OCI-LY7 (cell line): ENCODE measurements around the gene FOXN3. TPM values are rescaled to one million over a fixed set of nuclear protein-coding genes. Genes with fewer than 3 reads are reported as not detected.
A peak's percentile ranks its signal among the peaks of the same experiment; 100 is the strongest.

Experiments
- BruUV-seq: library from RNA; stranded (reverse); fragments of 400-500 nt; replicated peaks from 2 replicates; lab custom pipeline; 2021; lab: Mats Ljungman, UMichigan
- CTCF ChIA-PET: fragments of 300-600 bp; sonication (Branson Sonifier 250); formaldehyde crosslinking; loops from one replicate; lab custom pipeline; 2022; ENCODE audit warnings: antibody characterized with exemption; ENCODE audit not compliant: unreplicated experiment; lab: Charles Lee
- POLR2A ChIA-PET: fragments of 300-600 bp; sonication (Branson Sonifier 250); formaldehyde crosslinking; loops from one replicate; lab custom pipeline; 2022; ENCODE audit warnings: antibody characterized with exemption; lab: Charles Lee
- DNase-seq: peaks from one replicate; pipeline ENCODE4 v3.0.0-alpha.2; 2015; ENCODE audit warnings: low spot score
- H2AFZ ChIP-seq: fragments of 200-600 bp; sonication (generic), shearing (Covaris generic); 2 replicates; pipeline ENCODE4 v1.6.1; 2014; ENCODE audit warnings: mild to moderate bottlenecking, antibody characterized with exemption, low read length, moderate library complexity
- H3K27ac ChIP-seq: fragments of 200-600 bp; sonication (generic); 2 replicates; pipeline ENCODE4 v1.5.1; 2014; ENCODE audit warnings: mixed run types, low read depth, mild to moderate bottlenecking, moderate library complexity, low read length, inconsistent platforms; ENCODE audit not compliant: poor library complexity, severe bottlenecking
- H3K36me3 ChIP-seq: fragments of 200-600 bp; sonication (generic); 2 replicates; pipeline ENCODE4 v1.6.1; 2014; ENCODE audit warnings: mild to moderate bottlenecking, antibody characterized with exemption, low read length, moderate library complexity, mixed read lengths; ENCODE audit not compliant: insufficient read depth
- H3K4me1 ChIP-seq: fragments of 200-600 bp; sonication (generic); 2 replicates; pipeline ENCODE4 v1.5.1; 2014; ENCODE audit warnings: mild to moderate bottlenecking, low read length; ENCODE audit not compliant: insufficient read depth, poor library complexity, severe bottlenecking
- H3K4me2 ChIP-seq: fragments of 200-600 bp; sonication (generic); 2 replicates; pipeline ENCODE4 v1.6.1; 2014; ENCODE audit warnings: mild to moderate bottlenecking, low read length
- H3K4me3 ChIP-seq: fragments of 200-600 bp; sonication (generic); 2 replicates; pipeline ENCODE4 v1.5.1; 2014; ENCODE audit warnings: mild to moderate bottlenecking, low read depth, low read length; ENCODE audit not compliant: poor library complexity, severe bottlenecking
- H3K79me2 ChIP-seq: fragments of 200-600 bp; sonication (generic); 2 replicates; pipeline ENCODE4 v1.6.1; 2016; ENCODE audit warnings: low read depth, mild to moderate bottlenecking, low read length, moderate library complexity, mixed read lengths; ENCODE audit not compliant: insufficient read depth
- H3K9me2 ChIP-seq: fragments of 200-600 bp; sonication (generic); 2 replicates; pipeline ENCODE4 v1.6.1; 2016; ENCODE audit warnings: mild to moderate bottlenecking, low read length, mixed read lengths; ENCODE audit not compliant: insufficient read depth
- H3K9me3 ChIP-seq: fragments of 200-600 bp; sonication (generic); 2 replicates; pipeline ENCODE4 v1.6.1; 2014; ENCODE audit warnings: mild to moderate bottlenecking, mixed run types, low read length, mixed read lengths
- H4K20me1 ChIP-seq: fragments of 200-600 bp; sonication (generic); 2 replicates; pipeline ENCODE4 v1.6.1; 2014; ENCODE audit warnings: mild to moderate bottlenecking, antibody characterized with exemption, low read length, moderate library complexity, mixed read lengths; ENCODE audit not compliant: insufficient read depth
- CTCF ChIP-seq: fragments of 200-600 bp; sonication (generic); conservative IDR thresholded peaks from 2 replicates; pipeline ENCODE4 v1.5.1; 2014; ENCODE audit warnings: mild to moderate bottlenecking, antibody characterized with exemption, low read length, moderate library complexity, mixed read lengths
- EZH2phosphoT487 ChIP-seq: fragments of 200-600 bp; sonication (generic); IDR thresholded peaks from 2 replicates; pipeline ENCODE4 v1.6.1; 2018; ENCODE audit warnings: low read depth, borderline replicate concordance, mild to moderate bottlenecking, mixed run types, antibody characterized with exemption, low read length, moderate library complexity, mixed read lengths
- intact Hi-C: fragments of 100-400 bp; cut with micrococcal nuclease; formaldehyde crosslinking; loops from one replicate; pipeline ENCODE4 v1.10.0; 2022; ENCODE audit not compliant: unreplicated experiment
- total RNA-seq, 2 experiments: library from RNA; depleted of rRNA in 1 of 2; stranded (reverse); fragments of >200 nt in 1 of 2; shearing (Covaris generic) in 1 of 2; gene quantifications; 2 replicates each; pipeline ENCODE4 v1.2.3, GENCODE V29; 2014 to 2022

Gene FOXN3
- total RNA-seq, 2 experiments from 2014 or later, result 77.7 to 102 TPM

GRCh38 chr14:89244720-89245119, 172.3 kb downstream of the FOXN3 start:
- BruUV-seq, result no TSS peak
- peaks cover 3% of the 10 kb centered on the region; the same call in 1 of the 2 replicates for H4K20me1 ChIP-seq
- TF ChIP-seq CTCF, result no peak
- no peak for TF ChIP-seq EZH2phosphoT487
- intact Hi-C loops, result no loop called here
- H2AFZ ChIP-seq, result no peak overlapping the region
- peaks cover 7% of the 10 kb centered on the region; the same call in 1 of the 2 replicates for H3K79me2 ChIP-seq
- H3K27ac ChIP-seq, result no peak overlapping the region
- H3K4me1 ChIP-seq, result peaks cover 31% of the 10 kb centered on the region
- POLR2A ChIA-PET, result interaction anchor here (1.5 kb wide), 1 partner anchor 15 kb away, joined by 3 read pairs; no protein-coding TSS in a partner anchor
- CTCF ChIA-PET, result no interaction called here
- peak overlapping the region; percentile 39; the same call in 1 of the 2 replicates for H3K4me2 ChIP-seq
- no peaks in the 10 kb centered on the region for H3K9me2 ChIP-seq
- H3K36me3 ChIP-seq, result peaks cover 12% of the 10 kb centered on the region
- DNase-seq, result no peak
- peaks cover 4% of the 10 kb centered on the region; the same call in 1 of the 2 replicates for H3K9me3 ChIP-seq
- H3K4me3 ChIP-seq, result no peak overlapping the region

GRCh38 chr14:89243741-89244140, 173.3 kb downstream of the FOXN3 start:
- H3K9me2 ChIP-seq, result no peaks in the 10 kb centered on the region
- CTCF ChIA-PET, result no interaction called here
- peaks cover 2% of the 10 kb centered on the region; the same call in 1 of the 2 replicates for H3K36me3 ChIP-seq
- H3K4me2 ChIP-seq, result peak overlapping the region; percentile 24; the same call in 1 of the 2 replicates
- DNase-seq, result no peak
- H3K9me3 ChIP-seq, result no peaks in the 10 kb centered on the region
- intact Hi-C loops, result no loop called here
- H2AFZ ChIP-seq, result no peak overlapping the region
- H3K4me3 ChIP-seq, result no peak overlapping the region
- POLR2A ChIA-PET, result interaction anchor here (1.5 kb wide), 1 partner anchor 16 kb away, joined by 3 read pairs; no protein-coding TSS in a partner anchor
- H3K27ac ChIP-seq, result no peak overlapping the region
- no TSS peak for BruUV-seq
- H3K4me1 ChIP-seq, result peaks cover 31% of the 10 kb centered on the region
- peaks cover 3% of the 10 kb centered on the region; the same call in 1 of the 2 replicates for H4K20me1 ChIP-seq
- TF ChIP-seq CTCF (no peak), EZH2phosphoT487 (no peak)
- peaks cover 7% of the 10 kb centered on the region; the same call in 1 of the 2 replicates for H3K79me2 ChIP-seq

GRCh38 chr14:89243286-89243685, 173.7 kb downstream of the FOXN3 start:
- no TSS peak for BruUV-seq
- POLR2A ChIA-PET, result no interaction called here
- no peak for TF ChIP-seq CTCF
- TF ChIP-seq EZH2phosphoT487, result no peak
- peak overlapping the region; percentile 24; the same call in 1 of the 2 replicates for H3K4me2 ChIP-seq
- intact Hi-C loops, result no loop called here
- H3K4me3 ChIP-seq, result no peak overlapping the region
- H3K79me2 ChIP-seq, result peaks cover 7% of the 10 kb centered on the region; the same call in 1 of the 2 replicates
- CTCF ChIA-PET, result no interaction called here
- no peaks in the 10 kb centered on the region for H3K9me3 ChIP-seq
- no peaks in the 10 kb centered on the region; the same call in 1 of the 2 replicates for H3K36me3 ChIP-seq
- peaks cover 31% of the 10 kb centered on the region for H3K4me1 ChIP-seq
- no peaks in the 10 kb centered on the region for H3K9me2 ChIP-seq
- no peak overlapping the region for H3K27ac ChIP-seq
- DNase-seq, result no peak
- H2AFZ ChIP-seq, result no peak overlapping the region
- peaks cover 3% of the 10 kb centered on the region; the same call in 1 of the 2 replicates for H4K20me1 ChIP-seq
